OCI-M2 (cell line): ENCODE results near the gene MFSD2A.
"Not testable (repeated sequence)": the region's sequence is repeated elsewhere in the genome, so short reads cannot be mapped to it uniquely, and the experiment has no call there.

Experiments used
- DNase-seq: peaks from one replicate; lab custom pipeline; 2025; ENCODE audit not compliant: unreplicated experiment; lab: John Stamatoyannopoulos, UW

Gene MFSD2A

DNA sequence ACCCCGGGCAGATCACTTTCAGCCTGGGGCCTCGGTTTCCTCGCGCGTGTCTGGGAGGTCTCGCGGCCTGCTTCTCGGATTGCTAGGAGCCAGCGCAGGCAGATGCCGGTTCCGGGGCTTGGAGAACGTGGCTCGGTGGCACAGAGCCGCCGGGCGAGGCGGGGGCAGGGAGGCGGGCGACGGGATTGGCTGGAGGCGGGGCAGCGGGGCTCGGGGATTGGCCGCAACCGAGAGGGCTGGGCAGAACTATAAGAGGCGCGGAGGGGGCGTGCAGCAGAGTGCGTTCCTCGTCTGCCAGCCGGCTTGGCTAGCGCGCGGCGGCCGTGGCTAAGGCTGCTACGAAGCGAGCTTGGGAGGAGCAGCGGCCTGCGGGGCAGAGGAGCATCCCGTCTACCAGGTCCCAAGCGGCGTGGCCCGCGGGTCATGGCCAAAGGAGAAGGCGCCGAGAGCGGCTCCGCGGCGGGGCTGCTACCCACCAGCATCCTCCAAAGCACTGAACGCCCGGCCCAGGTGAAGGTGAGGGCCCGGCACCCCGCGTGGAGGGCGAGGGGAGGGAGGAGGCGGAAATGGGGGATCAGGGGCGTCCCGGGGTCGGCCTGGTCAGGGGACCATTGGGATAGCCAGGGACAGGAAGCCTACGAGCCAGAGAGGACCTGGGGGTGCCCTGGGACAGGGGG, at the start of gene MFSD2A:
Gene MFSD2A, plus strand, starts transcription at position 276 of the 677 bp plus-strand sequence. Its CDS starts 148 bp downstream, at position 424.
- no peak for DNase-seq

DNA sequence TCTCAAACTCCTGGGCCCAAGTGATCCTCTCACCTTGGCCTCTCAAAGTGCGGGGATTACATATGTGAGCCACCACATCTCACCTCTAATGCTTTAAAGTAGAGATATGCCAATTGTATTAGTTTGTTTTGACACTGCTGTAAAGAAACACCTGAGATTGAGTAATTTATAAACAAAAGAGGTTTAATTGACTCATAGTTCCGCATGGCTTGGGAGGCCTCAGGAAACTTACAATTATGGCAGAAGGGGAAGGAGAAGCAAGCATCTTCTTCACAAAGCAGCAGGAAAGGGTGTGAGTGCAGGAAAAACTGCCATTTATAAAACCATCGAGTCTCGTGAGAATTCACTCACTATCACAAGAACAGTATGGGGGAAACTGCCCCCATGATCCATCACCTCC, 49.8 kb upstream of the MFSD2A start:
- DNase-seq, result no peak

DNA sequence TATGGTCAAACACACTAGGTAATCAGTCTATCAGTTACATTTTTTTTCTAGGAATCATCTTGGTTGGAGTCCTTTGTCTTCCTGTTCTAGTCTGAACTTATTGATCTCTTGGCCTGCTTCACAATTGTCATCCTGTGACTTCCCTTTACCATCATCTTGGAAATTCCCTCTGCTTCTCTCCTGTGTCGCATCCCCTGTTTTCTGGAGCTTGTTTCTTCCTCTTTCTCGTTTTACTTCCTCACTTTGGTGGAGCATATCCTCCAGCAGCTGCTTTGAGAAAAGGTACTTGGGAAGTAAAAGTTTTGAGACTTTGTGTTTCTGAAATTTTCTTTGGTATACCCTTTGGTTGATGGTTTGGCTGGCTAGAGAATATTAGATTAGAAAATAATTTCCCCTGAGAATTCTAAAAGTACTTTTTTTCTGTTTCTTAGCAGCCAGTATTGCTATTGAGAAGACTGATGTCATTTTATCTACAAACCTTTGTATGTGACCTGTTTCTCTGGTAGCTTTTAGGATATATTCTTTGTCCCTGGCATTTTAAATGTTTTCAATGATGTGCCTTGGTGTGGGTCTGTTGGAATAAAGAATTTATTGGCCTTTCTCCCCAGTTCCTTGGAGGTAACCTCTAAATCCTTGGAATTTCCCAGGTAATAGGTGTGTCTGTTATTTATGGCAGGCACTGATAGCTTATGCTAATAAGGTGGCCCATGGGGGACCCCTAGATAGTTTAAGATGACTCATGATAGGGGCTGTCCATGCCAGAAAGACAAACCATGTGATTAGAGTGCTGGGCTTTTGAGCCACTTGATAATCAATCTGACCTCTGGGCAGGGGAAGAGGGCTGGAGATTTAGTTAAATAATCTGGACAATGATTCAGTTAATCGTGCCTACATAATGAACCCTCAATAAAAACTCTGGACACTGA, 47.2 kb upstream of the MFSD2A start:
- no peak for DNase-seq

DNA sequence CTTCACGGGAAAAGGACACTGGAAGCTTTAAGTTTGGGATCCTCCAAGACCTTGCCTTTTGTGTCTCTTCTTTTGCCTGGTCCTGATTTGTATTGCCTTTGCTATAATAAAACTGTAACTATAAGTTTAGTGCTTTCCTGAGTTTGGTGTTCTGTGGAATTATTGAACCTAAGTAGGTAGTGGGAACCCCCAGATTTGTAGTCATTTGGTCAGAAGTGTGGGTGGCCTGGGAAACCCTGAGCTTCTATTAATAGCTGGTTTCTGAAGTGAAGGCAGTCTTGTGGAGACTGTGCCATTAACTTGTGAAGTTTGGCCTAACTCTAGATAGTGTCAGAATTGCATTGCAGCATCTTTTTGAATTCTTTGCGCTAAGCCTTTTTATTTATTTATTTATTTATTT, 46.4 kb upstream of the MFSD2A start:
- DNase-seq, result no peak

DNA sequence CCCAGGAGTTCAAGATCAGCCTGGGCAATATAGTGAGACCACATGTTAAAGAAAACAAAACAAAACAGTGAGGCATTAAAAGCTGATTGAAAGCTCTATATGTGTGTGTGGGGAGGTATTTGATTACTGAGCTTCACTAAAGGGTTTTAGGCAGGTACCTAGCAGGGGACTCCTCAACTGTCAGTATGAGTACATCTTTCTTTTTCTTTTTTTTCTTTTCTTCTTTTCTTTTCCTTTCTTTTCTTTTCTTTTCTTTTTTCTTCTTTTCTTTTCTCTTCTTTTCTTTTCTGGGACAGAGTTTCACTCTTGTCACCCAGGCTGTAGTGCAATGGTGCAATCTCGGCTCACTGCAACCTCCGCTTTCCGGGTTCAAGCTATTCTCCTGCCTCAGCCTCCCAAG, 44.7 kb upstream of the MFSD2A start:
- DNase-seq, result no peak

DNA sequence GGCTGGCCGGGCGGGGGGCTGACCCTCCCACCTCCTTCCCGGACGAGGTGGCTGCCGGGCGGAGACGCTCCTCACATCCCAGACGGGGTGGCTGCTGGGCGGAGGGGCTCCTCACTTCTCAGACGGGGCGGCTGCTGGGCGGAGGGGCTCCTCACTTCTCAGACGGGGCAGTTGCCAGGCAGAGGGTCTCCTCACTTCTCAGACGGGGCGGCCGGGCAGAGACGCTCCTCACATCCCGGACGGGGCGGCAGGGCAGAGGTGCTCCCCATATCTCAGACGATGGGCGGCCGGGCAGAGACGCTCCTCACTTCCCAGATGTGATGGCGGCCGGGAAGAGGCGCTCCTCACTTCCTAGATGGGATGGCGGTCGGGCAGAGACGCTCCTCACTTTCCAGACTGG, 41.8 kb upstream of the MFSD2A start:
- DNase-seq, result not testable (repeated sequence)

DNA sequence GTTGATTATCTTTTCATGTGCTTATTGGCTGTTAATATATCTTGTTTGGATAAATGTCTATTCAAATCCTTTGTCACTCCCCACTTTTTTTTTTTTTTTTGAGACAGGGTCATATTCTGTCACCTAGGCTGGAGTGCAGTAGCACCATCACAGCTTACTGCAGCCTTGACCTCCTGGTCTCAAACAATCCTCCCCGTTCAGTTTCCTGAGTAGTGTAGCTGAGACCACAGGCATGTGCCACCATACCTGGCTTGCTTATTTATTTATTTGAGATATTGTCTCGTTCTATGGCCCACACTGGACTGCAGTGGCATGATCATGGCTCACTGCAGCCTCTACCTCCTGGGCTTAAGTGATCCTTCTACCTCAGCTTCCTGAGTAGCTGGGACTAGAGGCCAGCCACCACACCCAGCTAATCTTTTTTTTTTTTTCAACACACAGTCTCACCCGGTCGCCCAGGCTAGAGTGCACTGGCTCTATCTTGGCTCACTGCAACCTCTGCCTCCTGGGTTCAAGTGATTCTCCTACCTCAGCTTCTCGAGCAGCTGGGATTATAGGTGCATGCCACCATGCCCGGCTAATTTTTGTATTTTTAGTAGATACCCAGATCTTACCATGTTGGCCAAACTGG, 39.3 kb upstream of the MFSD2A start:
- no peak for DNase-seq

DNA sequence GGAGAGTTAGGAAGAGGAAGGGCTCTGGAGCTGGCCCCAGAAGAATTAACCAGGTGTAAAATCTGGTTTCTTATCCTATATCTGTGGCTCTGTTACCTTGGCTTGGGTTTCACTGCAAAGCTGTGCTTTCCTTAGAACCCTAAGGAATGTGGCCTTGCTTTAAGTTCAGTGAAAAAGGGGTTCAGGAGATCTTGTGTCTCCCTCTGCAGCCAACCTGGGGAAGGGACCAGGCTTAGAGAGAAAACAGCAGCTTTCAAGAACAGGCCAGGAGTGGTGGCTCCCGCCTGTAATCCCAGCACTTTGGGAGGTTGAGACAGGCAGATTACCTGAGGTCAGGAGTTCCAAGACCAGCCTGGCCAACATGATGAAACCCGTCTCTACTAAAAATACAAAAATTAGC, 37.1 kb upstream of the MFSD2A start:
- no peak for DNase-seq

DNA sequence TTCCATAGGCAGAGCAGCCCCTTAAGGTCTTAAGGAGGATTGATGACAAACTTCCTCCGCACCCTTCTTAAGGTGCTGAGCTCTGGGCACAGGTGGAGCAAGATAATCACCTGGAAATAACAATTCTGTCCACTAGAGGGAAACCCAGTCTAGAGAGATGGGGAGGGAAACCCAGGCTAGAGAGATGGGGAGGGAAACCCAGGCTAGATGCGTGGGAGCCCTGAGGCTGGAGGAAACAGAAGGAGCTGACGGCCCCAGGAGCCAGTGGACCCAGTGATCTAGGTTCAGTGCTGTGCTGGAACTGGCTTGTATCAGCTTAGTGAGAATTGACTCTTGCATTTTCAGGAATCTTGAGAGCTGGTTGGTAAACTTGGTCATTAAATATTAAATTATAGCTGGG, 35.4 kb upstream of the MFSD2A start:
- no peak for DNase-seq

DNA sequence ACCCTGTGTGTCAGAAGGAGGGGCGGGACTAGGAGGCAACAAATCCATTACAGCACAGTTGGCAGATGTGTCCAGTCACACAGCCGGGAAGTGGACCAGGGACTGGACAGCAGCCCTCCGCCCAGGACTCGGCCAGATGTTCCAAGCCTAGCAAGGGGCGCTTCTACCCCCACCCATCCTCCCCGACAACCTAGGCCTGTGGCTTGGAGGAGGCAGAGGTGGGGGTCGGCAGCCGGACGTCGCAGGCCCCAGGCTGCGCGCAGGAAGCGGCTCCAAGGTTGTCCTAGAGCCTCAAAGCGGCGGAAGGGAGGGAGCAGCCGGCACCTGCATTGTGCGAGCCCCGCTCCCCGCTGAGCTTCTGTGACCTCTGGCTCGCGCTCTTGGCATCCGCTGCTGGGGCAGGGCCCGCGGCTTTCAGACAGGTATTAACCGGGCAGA, 32.7 kb upstream of the MFSD2A start:
- DNase-seq, result no peak

DNA sequence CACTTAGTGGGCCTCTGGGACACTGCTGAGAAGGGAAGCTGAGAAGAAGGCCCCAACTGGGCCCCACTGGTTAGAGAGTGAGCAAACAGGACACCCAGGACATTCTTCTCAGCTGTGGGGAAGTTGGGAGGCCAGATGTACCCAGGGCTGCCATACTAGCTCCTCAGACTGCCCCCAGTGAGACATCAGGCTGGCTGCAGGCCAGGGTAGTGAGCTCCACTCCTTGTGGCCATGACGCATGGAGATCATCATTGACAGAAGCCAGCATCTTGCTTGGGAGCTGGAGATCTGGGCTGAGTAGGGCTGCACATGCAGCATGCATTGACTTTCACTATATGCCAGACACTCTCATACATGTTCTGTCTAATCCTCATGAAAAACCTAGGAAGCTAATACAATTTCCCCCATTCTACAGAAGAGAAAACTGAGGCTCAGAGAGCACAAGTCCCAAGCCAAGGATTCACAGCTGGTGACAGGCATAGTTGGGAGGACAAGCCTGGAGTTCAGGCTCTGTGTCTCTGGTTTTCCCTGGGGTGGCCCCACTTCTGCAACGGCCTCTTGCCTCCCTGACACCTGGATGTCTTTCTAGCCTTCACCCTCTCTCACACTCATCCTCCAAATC, 29.1 kb upstream of the MFSD2A start:
- DNase-seq, result no peak

DNA sequence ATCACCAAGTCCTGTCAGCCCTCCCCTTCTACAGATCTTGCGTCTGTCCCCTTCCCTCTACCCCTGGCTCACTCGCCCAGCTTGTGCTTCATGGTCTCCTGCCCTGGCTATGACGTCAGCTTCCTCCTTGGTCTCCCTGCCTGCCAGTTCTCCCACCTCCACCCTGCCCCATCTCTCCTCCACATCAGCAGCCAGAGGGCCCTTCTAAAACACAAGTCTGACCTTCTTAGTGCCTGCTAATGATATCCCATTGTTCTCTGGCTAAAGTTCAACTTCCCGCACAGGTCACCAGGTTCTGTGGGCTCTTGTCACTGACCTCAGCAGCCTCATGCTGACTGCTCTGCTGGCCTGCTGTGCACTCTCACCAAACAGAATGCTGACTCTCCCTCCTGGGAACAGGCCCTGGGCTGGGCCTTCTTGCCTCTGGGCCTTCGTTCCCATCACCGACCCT, 28.6 kb upstream of the MFSD2A start:
- DNase-seq, result no peak

DNA sequence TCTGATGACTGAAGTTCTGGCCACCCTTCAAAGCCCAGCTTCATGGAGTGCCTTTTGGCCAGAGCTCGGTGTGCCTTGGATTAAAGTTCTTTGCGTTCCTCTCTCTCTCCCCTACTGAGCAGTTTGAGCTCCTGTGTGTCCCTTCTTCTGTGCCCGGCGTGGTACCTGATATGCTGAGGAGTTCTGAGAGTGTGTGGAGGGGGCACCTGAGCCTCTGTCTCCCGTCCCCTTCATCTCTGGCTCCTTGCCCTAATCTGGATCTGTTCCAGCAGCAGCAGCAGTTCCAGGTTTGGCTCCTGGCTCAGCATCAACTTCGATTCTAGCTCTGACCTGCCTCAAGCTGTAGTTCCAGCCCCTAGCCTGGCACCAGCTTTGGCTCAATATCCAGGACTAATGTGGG, 28.1 kb upstream of the MFSD2A start:
- DNase-seq, result no peak

DNA sequence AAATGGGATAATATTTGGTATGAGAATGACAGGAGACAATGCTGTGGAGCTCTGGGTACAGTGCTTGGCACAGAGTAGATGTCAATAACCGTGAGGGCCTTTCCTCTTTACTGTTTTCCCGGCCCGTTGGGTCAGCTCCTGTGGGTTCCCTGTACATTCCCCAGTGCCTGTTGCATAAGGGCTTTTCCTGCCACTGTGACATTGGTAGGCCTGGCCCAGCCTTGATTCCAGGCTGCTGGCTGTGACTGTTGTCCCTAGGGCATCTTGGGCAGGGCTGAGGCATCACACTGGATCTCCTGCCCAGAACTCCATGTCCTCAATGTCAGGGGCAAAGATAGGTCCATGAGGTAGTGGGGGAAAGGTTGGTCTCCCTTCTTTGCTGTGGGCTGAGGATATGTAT, 27.4 kb upstream of the MFSD2A start:
- DNase-seq, result no peak

DNA sequence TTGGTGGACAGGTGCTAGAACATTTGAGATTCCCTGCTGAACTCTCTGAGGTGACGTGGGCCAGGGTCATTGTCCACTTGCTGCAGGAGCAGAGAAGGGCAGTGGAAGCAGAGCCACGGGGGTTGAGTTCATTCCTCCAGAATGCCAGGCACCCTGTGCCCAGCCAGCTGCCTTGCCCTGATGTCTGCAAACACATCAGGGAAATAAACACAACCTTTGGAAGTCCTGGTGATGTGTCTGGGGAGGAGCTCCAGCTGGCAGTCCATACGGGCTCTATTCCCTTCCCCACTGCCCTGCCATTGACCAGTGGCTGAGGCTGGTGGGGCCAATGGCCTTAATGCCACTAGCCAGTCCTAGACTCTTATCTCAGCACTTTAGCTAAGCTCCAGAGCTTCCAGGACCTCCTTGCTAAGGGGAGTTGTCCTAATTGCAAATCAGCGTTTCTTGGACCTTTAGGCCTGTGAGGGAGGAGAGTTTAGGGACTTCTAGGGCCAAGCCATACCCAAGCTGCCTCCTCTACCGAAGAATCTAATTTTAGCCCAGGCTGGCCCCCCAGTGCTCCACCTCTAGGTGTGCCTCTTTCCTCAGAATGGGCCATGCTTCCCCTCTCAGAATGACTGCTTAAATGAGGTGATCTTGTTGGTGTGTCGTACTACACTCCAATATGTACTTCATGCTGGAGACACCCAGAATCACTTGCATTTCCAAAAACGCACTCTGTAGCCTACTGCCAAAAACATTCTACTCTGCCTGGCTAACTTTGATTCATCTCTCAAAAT, 25.9 kb upstream of the MFSD2A start:
- DNase-seq, result no peak

DNA sequence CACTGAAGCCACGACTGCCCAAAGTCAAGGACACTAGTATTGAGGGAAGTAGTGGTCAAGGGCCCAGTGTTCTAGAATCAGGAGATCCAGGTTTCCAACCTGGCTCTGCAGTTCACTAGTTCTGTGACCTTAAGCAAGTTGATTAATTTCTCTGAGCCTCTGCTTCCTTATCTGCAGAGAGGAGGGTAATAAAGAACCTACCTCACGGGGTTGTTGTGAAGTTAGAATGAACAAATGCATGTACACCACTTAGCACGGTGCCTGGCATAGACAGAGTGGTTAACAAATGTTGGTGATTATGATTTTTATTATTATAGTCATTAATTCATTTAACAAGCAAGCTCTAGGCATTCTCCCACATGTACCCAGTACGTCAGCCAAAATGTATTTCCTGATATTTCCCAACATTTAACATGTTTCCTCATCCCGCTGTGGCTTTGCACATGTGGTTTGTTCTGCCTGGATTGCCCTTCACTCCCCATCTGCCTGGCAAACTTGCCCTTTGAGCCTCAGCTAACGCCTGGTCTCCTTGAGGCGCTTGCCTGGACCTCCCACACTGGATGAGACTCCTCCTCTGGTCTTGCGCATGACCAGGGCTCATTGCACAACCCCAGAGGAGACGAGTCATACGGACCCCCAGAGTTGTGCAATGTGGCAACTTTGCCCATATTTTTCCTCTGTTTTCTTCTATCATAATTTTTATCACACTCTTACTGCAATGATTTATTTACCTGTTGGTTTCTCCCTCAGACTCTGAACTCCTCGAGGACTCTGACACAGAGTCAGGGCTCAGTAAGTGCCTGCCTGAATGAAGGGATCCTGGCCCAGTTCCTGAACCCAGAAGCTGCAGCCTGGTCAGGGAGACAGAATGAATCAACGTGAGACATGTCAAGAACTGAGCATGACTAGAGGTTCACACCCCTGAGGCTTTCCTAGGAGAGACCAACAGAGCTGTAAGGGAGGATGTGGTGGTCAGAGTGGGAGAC, 20.7 kb upstream of the MFSD2A start:
- no peak for DNase-seq

DNA sequence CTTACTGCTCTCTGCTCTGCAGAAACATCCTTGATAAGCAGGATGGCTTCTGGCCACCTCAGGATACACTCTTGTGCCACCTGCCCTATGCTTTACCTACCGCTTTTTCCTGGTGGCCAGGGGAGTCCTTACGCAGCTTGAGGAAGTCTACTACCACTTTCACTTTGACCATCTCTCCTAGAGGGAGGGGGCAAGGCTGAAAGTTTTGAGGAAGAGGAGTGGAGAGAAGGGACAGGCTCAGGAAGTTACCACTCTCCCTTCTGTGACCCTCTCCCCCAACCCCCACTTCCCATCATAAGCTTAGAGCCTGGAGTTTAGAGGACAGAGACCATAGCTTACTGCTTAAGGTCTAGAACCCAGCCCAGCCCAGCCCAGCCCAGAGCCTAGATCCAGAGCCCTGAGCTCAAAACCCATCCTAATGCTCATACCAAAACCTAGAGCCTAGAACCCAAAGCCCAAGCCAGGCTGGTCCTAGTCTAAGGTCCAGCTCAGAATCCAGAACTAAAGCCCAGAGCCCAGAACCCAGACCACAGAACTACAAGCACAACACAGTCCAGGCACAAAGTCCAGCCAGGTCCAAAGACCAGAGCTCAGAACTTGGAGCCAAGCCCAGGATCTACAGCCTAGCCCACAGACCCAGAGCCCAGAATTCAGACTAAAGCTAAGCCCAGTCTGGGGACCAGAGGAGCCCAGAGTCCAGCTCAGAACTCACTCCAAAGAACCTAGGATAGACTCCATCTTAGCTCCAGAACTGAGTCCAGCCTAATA, 18.0 kb upstream of the MFSD2A start:
- no peak for DNase-seq

DNA sequence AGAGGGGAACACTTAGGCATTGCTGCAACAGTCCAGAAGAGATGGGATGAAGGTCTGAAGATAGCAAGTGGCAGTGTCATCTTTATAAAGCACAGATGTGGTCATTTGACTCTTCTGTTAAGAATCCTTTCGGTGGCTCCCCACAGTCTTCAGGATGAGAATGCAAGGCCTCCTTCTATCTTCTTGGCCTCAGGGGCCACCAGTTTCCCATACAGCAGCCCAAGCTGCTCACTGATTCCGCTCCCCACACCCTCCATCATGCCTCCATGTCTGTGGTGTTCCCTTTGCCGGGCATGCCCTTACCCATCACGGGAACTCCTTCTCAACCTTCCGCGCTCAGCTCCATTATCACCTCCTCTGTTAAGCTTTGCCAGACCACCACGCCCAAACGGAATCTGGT, 16.1 kb upstream of the MFSD2A start:
- no peak for DNase-seq

DNA sequence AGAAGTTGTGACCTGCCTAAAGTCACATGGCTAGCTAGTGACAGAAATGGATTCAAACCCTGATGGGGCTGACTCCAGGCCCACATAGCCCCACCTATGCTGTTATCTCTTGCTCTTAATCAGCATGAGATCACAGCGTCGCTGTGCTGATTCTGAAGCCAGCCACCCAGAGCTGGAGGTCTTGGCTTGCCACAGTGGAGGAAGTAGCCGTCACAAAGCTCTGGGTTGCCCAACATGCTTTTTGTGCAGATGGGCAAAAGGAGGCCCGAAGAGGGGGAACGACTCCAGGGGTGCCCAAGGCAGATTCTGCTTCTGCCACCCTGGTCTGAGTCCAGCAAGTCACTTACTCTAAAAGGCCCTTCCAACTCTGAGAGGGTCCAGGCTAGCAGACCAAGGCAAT, 14.7 kb upstream of the MFSD2A start:
- DNase-seq, result no peak
